Measurements from ENCODE around the gene NRXN2. TPM values are rescaled to one million over a fixed set of nuclear protein-coding genes. Genes with fewer than 3 reads are reported as not detected.

The NRXN2 gene
- total RNA-seq, 1 donor from 2014 or later = 2.2 TPM

GRCh38 chr11:64767344-64768299 lies 44.6 kb upstream of the NRXN2 start:
- H2AFZ ChIP-seq (replicated peaks) = no peak overlapping the region
- peaks cover 100% of the 10 kb centered on the region for H4K20me1 ChIP-seq (ENCODE audit: low read depth)
- no peak overlapping the region for H3K27ac ChIP-seq
- H3K9ac ChIP-seq = no peak overlapping the region
- peaks cover 39% of the 10 kb centered on the region for H3K36me3 ChIP-seq
- H3K4me2 ChIP-seq = no peak overlapping the region
- H3K4me3 Mint-ChIP-seq = no peak overlapping the region
- TF ChIP-seq EZH2phosphoT487 (IDR thresholded peaks at IDR 0.05) (no peak), CTCF (IDR thresholded peaks at IDR 0.05) (peak; percentile 81)
- H3K27ac Mint-ChIP-seq = no peak overlapping the region
- no peaks in the 10 kb centered on the region for H3K9me3 Mint-ChIP-seq
- no peaks in the 10 kb centered on the region for H3K27me3 ChIP-seq
- H3K4me3 ChIP-seq = no peak overlapping the region
- H3K27me3 Mint-ChIP-seq (ENCODE audit: insufficient read depth, low read depth) = peaks cover 12% of the 10 kb centered on the region
- DNase-seq (ENCODE audit: low spot score) = peak; percentile 84
- H3K36me3 Mint-ChIP-seq = peaks cover 53% of the 10 kb centered on the region
- peaks cover 38% of the 10 kb centered on the region for H3K4me1 ChIP-seq
- H3K79me2 ChIP-seq (ENCODE audit: low read depth) = peaks cover 71% of the 10 kb centered on the region
- H3F3A ChIP-seq (ENCODE audit: low read depth) = peaks cover 99% of the 10 kb centered on the region
- H3K4me1 Mint-ChIP-seq = peaks cover 55% of the 10 kb centered on the region
- H3K9me3 ChIP-seq (ENCODE audit: low read depth) = no peaks in the 10 kb centered on the region

- Mint-ChIP-seq H3K27ac (no peak overlapping the region), H3K27me3 (ENCODE audit: insufficient read depth, low read depth) (peaks cover 17% of the 10 kb centered on the region), H3K4me3 (no peak overlapping the region), H3K9me3 (no peaks in the 10 kb centered on the region), H3K4me1 (peaks cover 61% of the 10 kb centered on the region), H3K36me3 (peaks cover 55% of the 10 kb centered on the region)
- Histone ChIP-seq H3K4me1 (peaks cover 42% of the 10 kb centered on the region), H3K9ac (no peak overlapping the region), H3K36me3 (peaks cover 31% of the 10 kb centered on the region), H3F3A (ENCODE audit: low read depth) (peaks cover 99% of the 10 kb centered on the region), H4K20me1 (ENCODE audit: low read depth) (peaks cover 100% of the 10 kb centered on the region), H3K27me3 (no peaks in the 10 kb centered on the region), H2AFZ (replicated peaks) (no peak overlapping the region), H3K9me3 (ENCODE audit: low read depth) (no peaks in the 10 kb centered on the region), H3K27ac (no peak overlapping the region), H3K4me2 (no peak overlapping the region), H3K4me3 (no peak overlapping the region), H3K79me2 (ENCODE audit: low read depth) (peaks cover 64% of the 10 kb centered on the region)
- no peak for TF ChIP-seq EZH2phosphoT487 (IDR thresholded peaks at IDR 0.05)
- TF ChIP-seq EZH2 (IDR thresholded peaks at IDR 0.05) = no peak
- TF ChIP-seq CTCF (IDR thresholded peaks at IDR 0.05) = no peak
- no peak for DNase-seq (ENCODE audit: low spot score)
Measured at GRCh38 chr11:64766881-64767280, 43.9 kb upstream of the NRXN2 start.

GRCh38 chr11:64765851-64766665 lies 43.1 kb upstream of the NRXN2 start:
- H4K20me1 ChIP-seq (ENCODE audit: low read depth) = peaks cover 100% of the 10 kb centered on the region
- no peaks in the 10 kb centered on the region for H3K27me3 ChIP-seq
- Mint-ChIP-seq H3K27me3 (ENCODE audit: insufficient read depth, low read depth) (peaks cover 17% of the 10 kb centered on the region), H3K9me3 (no peaks in the 10 kb centered on the region), H3K27ac (peak overlapping the region; percentile 29), H3K4me1 (peaks cover 66% of the 10 kb centered on the region), H3K4me3 (peak overlapping the region; percentile 35), H3K36me3 (peaks cover 47% of the 10 kb centered on the region)
- no peak overlapping the region for H3K27ac ChIP-seq
- H3K36me3 ChIP-seq = peaks cover 23% of the 10 kb centered on the region
- TF ChIP-seq EZH2 (IDR thresholded peaks at IDR 0.05) = no peak
- no peak overlapping the region for H3K4me2 ChIP-seq
- H3K9me3 ChIP-seq (ENCODE audit: low read depth) = no peaks in the 10 kb centered on the region
- no peak overlapping the region for H3K9ac ChIP-seq
- H3F3A ChIP-seq (ENCODE audit: low read depth) = peaks cover 98% of the 10 kb centered on the region
- DNase-seq (ENCODE audit: low spot score) = no peak
- H3K79me2 ChIP-seq (ENCODE audit: low read depth) = peaks cover 56% of the 10 kb centered on the region
- peaks cover 42% of the 10 kb centered on the region for H3K4me1 ChIP-seq
- H3K4me3 ChIP-seq = no peak overlapping the region
- no peak overlapping the region for H2AFZ ChIP-seq (replicated peaks)
